HUES6 (cell line): Measurements from ENCODE around the gene ST14.

Source experiments
- H3K27ac ChIP-seq: 2 replicates; pipeline ENCODE4 v1.7.0; 2013; ENCODE audit warnings: low read depth, mild to moderate bottlenecking, low read length, inconsistent platforms
- H3K27me3 ChIP-seq: 2 replicates; pipeline ENCODE4 v1.6.1; 2013; ENCODE audit warnings: low read length; ENCODE audit not compliant: control insufficient read depth, insufficient read depth
- H3K36me3 ChIP-seq: 2 replicates; pipeline ENCODE4 v1.6.1; 2013; ENCODE audit warnings: low read length; ENCODE audit not compliant: control insufficient read depth, insufficient read depth
- H3K4me1 ChIP-seq: 2 replicates; pipeline ENCODE4 v1.6.1; 2013; ENCODE audit warnings: low read length; ENCODE audit not compliant: control insufficient read depth, insufficient read depth
- H3K4me3 ChIP-seq: 2 replicates; pipeline ENCODE4 v1.5.1; 2013; ENCODE audit warnings: low read depth, low read length
- H3K9ac ChIP-seq: one replicate; pipeline ENCODE4 v1.6.1; 2013; ENCODE audit warnings: mild to moderate bottlenecking, low read length
- H3K9me3 ChIP-seq: 2 replicates; pipeline ENCODE4 v1.6.1; 2013; ENCODE audit warnings: low read depth, low read length; ENCODE audit not compliant: control insufficient read depth, insufficient read depth

ST14 gene

DNA sequence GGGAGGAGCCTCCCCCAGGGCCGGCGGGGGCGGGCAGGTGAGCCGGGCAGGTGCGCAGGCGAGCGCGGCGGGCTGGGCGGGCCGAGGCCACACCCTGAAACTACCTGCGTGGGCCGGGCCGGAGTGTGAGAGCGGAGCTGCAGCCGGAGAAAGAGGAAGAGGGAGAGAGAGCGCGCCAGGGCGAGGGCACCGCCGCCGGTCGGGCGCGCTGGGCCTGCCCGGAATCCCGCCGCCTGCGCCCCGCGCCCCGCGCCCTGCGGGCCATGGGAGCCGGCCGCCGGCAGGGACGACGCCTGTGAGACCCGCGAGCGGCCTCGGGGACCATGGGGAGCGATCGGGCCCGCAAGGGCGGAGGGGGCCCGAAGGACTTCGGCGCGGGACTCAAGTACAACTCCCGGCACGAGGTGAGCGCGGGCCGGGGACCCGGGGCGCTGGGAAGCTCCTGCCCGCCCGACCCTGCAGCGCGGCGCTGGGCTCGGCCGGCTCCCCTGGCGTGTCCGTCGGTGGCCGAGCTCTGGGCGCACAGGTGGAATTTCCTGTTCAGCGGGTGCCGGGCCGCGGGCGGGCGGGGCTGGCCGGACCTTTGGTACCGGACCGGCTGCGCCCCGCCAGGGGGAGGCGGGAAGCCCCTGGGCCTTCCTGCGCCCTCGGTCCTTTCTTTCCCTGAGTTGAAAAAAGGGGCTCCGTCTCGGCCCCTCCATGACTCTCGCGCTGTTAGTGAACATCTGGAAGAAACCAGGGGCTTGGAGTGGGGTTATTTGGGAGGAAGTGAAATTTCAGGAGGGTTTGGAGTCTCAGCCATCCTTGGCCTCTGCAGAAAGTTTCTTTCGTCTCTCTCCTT lies at the start of gene ST14:
TSS of gene ST14 (plus strand) at position 126 of the 841 bp plus-strand sequence. CDS start at position 324, 198 bp downstream.
- Histone ChIP-seq H3K27ac (no peak within 1 kb of the TSS), H3K9ac (peak within 1 kb of the TSS; percentile 24), H3K27me3 (peaks cover 57% of the 10 kb centered on the region), H3K4me1 (peaks cover 38% of the 10 kb centered on the region), H3K9me3 (no peaks in the 10 kb centered on the region), H3K4me3 (peak within 1 kb of the TSS; percentile 58), H3K36me3 (no peaks in the 10 kb centered on the region)

DNA sequence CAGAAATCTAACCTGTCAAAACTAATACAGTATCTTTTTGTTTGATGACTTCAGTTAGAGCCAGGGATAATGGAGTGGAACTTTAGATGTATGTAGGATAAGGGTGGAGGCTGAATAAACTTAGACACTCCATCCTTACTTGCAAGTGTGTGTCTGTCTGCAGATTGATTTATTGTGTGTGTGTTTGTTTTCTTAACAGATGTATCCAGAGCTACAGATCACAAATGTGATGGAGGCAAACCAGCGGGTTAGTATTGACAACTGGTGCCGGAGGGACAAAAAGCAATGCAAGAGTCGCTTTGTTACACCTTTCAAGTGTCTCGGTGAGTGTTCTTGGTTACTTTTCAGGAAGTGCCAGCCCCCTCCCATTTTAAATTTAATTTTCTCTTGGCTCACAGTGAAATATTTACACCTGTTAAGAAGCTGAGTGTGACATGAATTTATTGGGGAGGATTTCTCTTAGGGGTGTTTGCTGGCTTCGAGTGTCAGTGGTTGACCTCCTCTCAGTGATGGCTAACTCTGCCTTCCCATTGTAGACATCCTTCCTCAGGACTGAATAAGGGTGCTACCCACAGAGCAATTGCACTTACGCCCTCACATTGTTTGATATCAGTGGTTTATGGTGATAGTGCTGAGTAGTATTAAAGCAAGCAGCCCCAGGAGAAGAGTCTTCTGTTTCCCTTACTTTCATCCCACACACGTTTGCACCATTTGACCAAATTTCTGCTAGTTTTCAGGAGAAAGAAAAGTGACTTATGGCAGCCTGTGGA lies 49.1 kb upstream of the ST14 start:
- no peaks in the 10 kb centered on the region for H3K27me3 ChIP-seq
- H3K9me3 ChIP-seq: peaks cover 7% of the 10 kb centered on the region; the same call in 1 of the 2 replicates
- H3K4me3 ChIP-seq: no peak overlapping the region
- no peak overlapping the region for H3K27ac ChIP-seq
- H3K4me1 ChIP-seq: peaks cover 6% of the 10 kb centered on the region; the same call in 1 of the 2 replicates
- no peak overlapping the region for H3K9ac ChIP-seq
- peaks cover 58% of the 10 kb centered on the region for H3K36me3 ChIP-seq

DNA sequence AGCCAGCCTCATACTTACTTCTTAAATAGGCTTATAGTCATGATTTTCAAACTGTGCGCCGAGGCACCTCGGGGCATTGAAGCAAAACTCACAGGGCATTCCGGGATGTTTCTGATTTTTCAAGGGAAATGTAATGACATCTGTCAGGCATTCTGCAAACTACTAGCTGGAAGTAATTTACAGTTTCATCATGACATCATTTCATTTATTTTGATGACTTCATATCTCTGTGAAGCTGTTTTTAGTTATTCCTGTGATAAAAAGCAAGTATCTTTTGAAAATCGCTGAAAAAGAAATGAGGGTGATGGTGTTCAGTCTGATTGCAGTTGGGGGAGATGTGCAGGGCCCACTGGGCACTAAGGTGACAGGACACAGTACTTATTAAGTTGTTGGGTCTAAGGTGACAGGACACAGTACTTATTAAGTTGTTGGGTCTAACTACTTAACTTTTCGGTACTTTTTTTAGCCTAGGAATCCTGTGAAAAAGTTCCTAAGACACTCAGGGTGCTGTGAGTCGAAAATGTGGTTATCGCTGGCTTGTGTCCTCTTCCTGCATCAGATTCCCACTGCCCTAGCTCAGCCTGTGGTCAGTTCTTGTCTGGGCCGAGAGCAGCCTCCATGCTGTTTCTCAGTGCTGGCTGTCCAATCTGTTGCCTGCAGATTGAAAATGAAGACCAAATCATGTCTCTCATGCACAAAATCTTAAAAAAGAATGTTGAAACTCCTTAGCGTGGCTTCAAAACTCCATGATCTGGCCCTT lies 47.3 kb upstream of the ST14 start:
- Histone ChIP-seq H3K4me3 (no peak overlapping the region), H3K9ac (no peak overlapping the region), H3K36me3 (peaks cover 61% of the 10 kb centered on the region)

DNA sequence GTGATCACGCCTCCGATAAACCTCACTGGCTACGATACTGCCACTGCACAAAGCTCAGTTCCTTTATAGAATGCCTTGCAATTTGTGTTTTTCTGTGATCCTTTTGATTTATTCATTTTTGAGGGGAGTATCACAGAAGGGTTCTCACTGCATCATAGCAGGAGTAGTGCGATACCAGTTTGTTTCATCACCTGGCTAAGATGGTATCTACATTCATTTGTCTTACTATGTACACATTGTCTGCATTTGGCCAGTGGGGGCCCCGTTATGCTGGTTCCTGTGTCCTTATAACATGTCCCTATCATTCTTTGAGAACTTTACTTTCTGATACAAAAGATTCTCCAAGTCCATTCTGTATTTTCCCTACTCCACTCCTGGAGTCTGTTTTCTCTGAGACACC lies 45.3 kb upstream of the ST14 start:
- Histone ChIP-seq H3K27me3 (no peaks in the 10 kb centered on the region), H3K9me3 (no peaks in the 10 kb centered on the region), H3K9ac (no peak overlapping the region), H3K4me1 (peaks cover 7% of the 10 kb centered on the region; the same call in 1 of the 2 replicates), H3K27ac (no peak overlapping the region), H3K36me3 (peaks cover 73% of the 10 kb centered on the region), H3K4me3 (no peak overlapping the region)

More for the DNA sequence above, 47.3 kb upstream of the ST14 start:
- Histone ChIP-seq H3K4me1 (peaks cover 7% of the 10 kb centered on the region; the same call in 1 of the 2 replicates), H3K27me3 (no peaks in the 10 kb centered on the region), H3K9me3 (no peaks in the 10 kb centered on the region), H3K27ac (no peak overlapping the region)

DNA sequence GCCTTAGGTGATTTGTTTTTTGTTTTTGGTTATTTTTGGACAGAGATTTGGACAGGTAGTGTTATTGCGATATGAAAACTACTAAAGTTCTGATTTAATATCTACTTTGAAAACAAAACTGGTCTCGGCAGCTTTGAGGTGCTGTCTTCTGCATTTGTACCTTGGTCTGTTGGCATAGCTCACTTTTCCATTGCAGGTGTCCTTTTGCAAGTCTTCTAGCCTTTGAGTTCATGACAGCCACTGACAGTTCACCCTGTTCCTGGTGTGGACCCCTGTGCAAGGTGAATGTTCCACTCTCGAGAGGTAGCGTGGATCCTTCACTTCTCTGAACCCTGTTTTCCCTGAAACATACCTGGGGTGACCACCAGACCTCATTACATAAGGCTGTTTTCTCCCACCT lies 44.9 kb upstream of the ST14 start:
- H3K4me3 ChIP-seq: no peak overlapping the region
- no peak overlapping the region for H3K27ac ChIP-seq
- peaks cover 7% of the 10 kb centered on the region; the same call in 1 of the 2 replicates for H3K4me1 ChIP-seq
- H3K36me3 ChIP-seq: peaks cover 72% of the 10 kb centered on the region
- no peaks in the 10 kb centered on the region for H3K27me3 ChIP-seq
- no peak overlapping the region for H3K9ac ChIP-seq
- no peaks in the 10 kb centered on the region for H3K9me3 ChIP-seq

GRCh38 chr11:130115218-130115617 lies 44.4 kb upstream of the ST14 start:
- Histone ChIP-seq H3K27ac (peak overlapping the region; percentile 40; the same call in 1 of the 2 replicates), H3K4me3 (no peak overlapping the region), H3K9ac (no peak overlapping the region), H3K36me3 (peaks cover 70% of the 10 kb centered on the region), H3K27me3 (no peaks in the 10 kb centered on the region), H3K9me3 (no peaks in the 10 kb centered on the region), H3K4me1 (peaks cover 7% of the 10 kb centered on the region; the same call in 1 of the 2 replicates)

DNA sequence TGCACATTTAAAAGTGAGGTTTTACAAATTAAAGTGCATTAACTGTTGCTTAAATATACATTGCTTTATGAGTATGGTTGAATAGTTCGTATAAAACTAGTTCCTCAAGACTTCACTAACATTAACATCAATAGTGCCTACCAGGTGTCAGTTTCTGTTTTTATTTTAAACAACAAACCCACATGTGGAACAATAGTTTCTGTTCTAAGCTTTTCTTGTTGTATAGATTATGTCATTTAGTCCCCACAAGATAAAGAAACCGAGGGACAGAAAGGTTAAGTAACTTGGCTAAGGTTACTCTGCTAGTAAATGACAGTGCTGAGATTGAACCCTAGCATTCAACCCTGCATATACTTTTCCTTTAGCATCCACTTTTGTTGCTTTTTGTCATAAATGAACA lies 41.4 kb upstream of the ST14 start:
- Histone ChIP-seq H3K27me3 (no peaks in the 10 kb centered on the region), H3K4me1 (peaks cover 7% of the 10 kb centered on the region; the same call in 1 of the 2 replicates), H3K4me3 (no peak overlapping the region), H3K36me3 (peaks cover 68% of the 10 kb centered on the region), H3K27ac (no peak overlapping the region), H3K9me3 (no peaks in the 10 kb centered on the region), H3K9ac (no peak overlapping the region)

DNA sequence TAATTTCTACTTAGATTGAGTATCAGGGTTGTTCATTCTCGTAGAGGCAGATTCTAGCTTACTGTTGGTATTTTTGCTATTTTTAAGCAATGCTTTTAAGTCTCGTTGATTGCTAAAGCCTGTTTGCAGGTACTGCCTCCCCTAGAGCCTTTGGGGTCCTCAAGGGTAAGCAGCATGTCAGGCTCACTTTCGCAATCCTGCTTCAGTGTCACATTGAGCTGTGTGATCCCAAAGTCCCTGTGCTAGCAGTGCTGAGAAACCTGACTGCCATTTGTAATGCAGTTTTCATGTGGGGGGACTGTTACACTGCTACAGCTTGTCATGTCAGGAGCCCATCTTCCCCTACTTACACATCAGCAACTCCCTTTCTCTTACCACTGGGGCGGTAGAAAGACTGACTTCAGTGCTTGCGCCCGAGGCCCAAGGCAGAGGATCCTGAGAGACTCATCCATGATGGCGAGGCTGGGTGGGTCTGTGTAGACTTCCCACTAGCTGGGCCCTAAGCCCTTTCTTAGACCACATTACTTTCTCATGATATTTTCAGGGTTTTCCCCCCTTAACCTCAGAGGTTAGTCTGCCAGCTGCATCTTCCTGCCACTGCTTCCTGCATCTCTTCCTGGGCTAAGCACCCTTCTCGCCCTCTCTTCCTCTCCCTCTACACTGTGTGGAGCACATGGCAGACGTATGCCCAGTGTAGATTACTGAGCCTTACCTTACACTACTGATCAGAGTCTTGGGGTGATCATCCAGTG lies 40.8 kb upstream of the ST14 start:
- Histone ChIP-seq H3K9me3 (no peaks in the 10 kb centered on the region), H3K4me1 (peaks cover 7% of the 10 kb centered on the region; the same call in 1 of the 2 replicates), H3K9ac (no peak overlapping the region), H3K27ac (no peak overlapping the region), H3K4me3 (no peak overlapping the region), H3K27me3 (no peaks in the 10 kb centered on the region), H3K36me3 (peaks cover 70% of the 10 kb centered on the region)

GRCh38 chr11:130120045-130120444 lies 39.5 kb upstream of the ST14 start:
- Histone ChIP-seq H3K27ac (no peak overlapping the region), H3K36me3 (peaks cover 73% of the 10 kb centered on the region), H3K4me1 (peaks cover 4% of the 10 kb centered on the region; the same call in 1 of the 2 replicates), H3K9ac (no peak overlapping the region), H3K4me3 (no peak overlapping the region), H3K9me3 (no peaks in the 10 kb centered on the region), H3K27me3 (no peaks in the 10 kb centered on the region)

DNA sequence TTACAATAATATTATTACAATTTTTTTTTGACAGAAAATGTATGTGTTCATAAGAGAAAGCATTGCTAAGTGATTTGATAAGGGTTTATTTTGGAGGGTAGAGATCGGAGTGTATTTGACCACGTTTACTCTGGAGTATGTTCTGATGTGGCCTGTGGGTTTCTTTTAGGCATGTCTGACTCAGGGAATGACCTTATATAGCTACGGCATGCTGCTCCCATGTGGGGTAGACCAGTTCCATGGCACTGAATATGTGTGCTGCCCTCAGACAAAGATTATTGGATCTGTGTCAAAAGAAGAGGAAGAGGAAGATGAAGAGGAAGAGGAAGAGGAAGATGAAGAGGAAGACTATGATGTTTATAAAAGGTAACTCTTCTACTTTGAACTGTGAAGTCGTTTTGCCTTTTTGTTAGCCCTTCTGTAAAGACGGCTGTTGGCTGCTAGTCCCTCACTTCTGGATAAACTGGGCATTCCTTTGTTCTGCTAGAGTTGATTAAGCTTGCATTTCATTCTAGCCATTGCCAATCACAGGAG lies 38.1 kb upstream of the ST14 start:
- H3K4me3 ChIP-seq: no peak overlapping the region
- no peak overlapping the region for H3K27ac ChIP-seq
- H3K4me1 ChIP-seq: no peaks in the 10 kb centered on the region
- H3K27me3 ChIP-seq: no peaks in the 10 kb centered on the region
- H3K9me3 ChIP-seq: no peaks in the 10 kb centered on the region
- peaks cover 79% of the 10 kb centered on the region for H3K36me3 ChIP-seq
- no peak overlapping the region for H3K9ac ChIP-seq
